SH-SY5Y (cell line): ENCODE results near the gene KBTBD7.

Source experiments
- GATA2 ChIP-seq: IDR thresholded peaks from 2 replicates; pipeline ENCODE4 v1.6.1; 2011; ENCODE audit warnings: mild to moderate bottlenecking, low read depth, low read length
- GATA3 ChIP-seq: IDR thresholded peaks from 2 replicates; pipeline ENCODE4 v1.6.1; 2011; ENCODE audit warnings: low read depth, mild to moderate bottlenecking, low read length, moderate library complexity

Gene KBTBD7

DNA sequence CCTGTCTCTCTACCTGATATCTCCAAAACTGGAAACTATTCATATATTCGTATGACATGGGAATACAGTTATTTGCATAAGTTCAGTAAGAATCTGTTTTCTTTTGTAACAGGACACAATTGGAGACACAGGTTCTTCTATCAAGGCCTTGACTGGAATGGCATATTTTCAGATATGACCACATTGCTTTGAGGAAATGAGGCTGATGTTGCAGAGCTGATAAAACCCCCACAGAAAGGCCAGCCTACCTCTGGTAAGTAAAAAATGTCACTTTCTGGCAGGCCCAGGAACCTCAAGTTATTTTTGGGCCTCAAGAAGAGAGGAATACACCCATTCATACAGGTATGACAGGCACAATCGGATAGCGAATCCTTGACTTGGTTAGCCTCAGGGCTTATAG, 32.2 kb downstream of the KBTBD7 start:
- TF ChIP-seq GATA2 (no peak), GATA3 (no peak)

DNA sequence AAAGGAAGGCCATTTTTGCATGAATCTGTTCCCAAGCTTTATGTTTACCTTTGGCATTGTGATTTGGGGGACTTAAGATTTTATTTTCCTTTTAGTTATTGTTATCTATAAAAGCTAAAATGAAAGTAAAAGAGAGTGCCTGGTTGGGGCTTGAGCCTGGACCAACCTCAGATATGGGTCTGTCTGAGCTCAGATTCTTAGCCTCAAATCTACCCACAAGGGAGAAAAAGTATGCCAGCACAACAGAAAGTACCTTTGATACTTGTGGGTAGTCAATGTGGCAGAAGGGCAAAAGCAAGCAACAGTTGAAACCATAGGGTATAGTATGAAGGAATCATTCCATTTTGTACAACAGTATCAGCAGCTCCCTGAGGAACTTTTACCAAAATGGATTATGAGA, 35.2 kb downstream of the KBTBD7 start:
- TF ChIP-seq GATA3: no peak

DNA sequence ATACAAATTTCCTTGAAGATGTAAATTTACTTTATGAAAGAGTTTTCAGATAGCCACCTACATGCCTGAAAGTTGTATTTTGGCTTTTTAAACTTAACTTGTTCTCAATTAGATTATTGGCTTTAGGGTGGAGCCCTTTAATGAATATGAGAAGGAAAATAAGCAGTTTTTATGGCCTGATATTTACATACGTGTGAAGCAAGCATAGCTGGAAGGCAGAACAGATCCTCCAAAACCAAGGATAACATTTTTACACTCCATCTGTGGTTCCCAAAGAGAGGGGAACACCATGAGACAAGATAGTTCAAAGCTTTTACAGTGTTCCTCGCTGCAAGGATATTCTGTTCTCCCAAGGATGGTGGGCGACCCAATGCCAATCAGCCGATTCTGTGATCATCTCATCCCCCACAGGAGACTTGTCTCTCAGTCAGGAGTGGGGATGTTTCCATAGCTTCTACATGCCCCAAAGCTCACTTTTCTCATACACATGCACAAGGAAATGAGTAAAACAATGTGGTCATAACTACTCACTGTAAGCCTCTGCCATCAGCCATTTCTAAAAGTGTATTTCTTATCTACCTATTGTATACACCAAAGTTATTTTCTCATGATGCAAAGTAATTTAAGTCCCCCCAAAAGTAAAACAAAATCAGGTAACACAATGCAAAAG, 37.2 kb downstream of the KBTBD7 start:
- TF ChIP-seq GATA3: no peak
- no peak for TF ChIP-seq GATA2

DNA sequence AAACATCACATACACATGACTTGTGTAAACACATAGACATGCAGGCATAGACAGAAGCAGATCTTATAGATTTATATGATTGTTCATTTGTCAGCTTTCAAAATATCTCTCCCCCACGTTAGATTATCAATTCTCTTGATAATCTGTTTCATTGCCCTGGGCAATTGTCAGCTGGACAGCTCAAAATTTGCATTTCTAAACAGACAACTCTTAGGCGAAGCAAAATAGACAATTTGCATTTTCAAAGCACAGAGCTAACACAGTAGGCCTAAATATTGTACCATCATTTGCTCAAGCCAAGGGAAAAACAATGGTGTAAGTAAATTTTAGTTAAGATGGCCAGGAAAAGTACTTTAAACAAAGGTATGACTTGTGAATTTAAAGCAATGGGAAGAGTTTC, 37.7 kb downstream of the KBTBD7 start:
- TF ChIP-seq GATA3 (no peak), GATA2 (no peak)

DNA sequence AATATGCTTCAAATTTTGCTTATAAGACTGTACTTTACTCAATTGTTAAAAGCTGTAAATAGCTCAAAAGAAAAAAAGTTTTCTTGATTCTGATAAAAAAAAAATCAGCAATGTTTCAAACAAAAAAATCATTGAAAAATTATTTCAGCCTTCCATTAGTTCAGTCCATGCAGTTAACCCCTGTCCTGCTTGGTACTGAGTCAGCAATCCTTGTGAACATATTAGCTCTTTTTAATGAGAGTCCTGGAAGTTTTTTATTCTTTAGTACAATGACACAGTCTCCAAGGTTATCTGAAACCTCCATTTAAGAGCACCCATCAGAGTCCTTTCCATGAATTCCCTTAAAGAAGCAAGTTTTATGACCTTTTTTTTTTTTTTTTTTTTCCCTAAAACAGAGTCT, 40.3 kb downstream of the KBTBD7 start:
- no peak for TF ChIP-seq GATA3
- no peak for TF ChIP-seq GATA2

DNA sequence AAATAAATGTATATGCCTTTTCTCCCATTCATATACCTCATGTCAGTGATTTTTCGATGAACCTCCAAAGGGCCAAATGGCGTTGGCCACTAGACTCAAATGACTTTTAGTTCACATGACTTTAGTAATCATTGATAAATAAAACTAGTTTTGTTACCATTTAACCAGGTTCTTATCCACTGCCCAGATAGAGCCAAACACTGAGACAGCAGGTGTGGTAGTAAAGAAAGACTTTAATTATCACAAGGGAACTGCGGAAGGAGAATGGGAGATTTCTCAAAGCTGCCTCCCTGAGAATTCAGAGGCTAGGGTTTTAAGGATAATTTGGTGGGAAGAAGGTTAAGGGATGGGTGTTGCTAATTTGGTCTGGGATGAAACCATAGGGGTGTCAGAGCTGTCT, 42.4 kb downstream of the KBTBD7 start:
- TF ChIP-seq GATA2 (no peak), GATA3 (no peak)

DNA sequence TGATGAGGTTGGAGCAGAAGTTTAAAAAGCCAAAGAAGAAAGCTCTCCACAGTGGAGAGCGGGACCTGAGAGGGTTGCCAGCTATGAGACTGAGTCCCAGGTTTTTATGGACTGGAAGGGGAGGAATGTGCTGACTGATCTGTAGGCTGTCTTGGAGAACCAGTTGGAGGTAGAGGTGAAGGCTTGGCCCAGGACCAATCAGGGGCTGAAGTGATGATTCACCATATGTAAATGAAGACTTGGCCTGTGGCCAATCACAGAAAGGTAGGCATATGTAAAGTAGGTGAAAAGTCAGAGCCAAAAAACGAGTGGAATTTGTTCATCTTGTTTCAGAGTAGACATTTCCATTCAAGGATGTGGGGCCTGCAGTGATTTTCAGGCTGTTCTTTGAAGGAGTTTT, 44.3 kb downstream of the KBTBD7 start:
- no peak for TF ChIP-seq GATA3

DNA sequence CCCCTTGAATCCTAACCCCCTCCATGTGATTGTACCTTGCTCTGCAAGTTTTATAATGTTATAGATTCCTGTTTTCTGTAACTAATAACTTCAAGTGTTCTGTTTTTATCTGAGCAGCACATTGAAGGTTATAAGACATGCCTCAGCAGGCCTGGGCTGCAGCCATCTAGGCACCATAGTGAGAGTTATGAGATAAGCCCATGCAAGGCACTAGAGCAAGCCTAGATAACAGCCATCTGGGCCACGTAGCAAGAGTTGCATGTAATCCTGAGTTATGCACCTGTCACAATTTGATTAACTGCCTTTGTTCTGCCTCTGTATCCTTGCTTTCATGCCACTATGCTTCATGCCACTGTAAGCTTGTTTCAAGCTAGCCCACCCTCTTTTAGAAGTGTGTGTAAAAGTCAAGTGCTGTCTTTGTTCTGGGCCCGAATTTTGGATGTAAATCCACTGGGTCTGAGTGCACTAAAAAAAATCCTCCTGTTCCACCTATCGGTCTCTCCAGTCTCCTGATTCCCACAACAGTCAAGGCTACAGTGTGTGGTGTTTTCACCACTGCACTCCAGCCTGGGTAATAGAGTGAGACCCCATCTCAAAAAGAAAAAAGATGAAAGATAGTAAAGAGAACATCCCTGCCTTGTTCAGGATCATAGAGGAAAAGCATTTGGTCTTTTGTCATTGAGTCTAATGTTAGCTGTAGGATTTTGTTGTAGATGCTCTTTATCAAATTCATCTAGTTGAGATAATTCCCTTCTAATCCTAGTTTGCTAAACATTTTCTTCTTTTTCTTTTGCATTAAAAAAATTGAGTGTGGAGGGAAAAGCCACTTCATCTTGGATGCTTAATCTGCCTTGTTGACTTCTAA, 45.7 kb downstream of the KBTBD7 start:
- TF ChIP-seq GATA3 (no peak), GATA2 (no peak)

DNA sequence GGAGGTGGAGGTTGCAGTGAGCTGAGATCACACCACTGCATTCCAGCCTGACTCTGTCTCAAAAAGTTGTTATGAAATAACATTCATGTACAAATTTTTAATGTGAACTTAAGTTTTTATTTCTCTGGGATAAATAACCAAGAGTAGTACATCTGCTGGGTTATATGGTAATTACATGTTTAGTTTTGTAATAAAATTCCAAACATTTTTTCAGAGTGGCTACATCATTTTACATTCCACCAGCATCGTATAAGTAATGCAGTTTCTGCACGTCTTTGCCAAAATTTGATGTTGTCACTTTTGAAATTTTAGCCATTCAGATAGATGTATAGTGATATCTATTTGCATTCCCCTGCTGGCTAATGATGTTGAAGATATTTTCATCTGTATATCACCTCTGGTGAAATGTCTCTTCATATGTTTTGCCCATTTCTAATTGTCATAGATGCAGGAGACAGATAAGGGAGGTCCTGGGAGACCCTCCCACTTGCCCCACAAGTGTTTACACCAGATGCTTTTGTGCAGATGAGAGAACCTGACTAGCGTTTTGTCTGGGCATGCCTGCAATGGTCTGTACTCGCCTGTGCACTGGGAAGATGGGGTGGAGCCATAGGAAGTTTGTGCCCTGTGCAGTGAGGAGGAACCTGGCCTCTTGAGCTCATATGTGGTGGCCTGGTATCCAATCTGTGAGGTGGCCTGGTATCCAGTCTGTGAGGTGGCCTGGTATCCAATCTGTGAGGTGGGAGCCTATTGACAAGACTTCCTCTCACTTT, 49.0 kb downstream of the KBTBD7 start:
- TF ChIP-seq GATA3: no peak
- TF ChIP-seq GATA2: no peak

DNA sequence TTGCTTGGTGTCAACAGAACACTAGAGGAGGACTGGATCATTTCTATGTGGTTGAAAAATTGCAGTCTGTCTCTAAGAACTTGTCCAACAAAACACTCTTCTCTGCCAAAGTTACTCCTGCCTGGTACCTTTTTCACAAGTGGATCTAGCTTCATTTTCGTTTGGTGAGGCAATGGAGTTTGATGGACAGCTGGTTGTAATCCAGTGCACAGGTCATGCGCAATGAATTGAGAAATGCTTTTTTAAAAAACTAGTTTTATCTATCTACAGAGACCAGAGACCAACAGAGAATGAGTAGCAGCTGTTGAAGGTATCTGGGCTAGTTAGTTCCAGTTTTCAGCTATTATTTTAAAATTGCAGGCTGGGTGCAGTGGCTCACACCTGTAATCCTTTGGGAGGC, 49.8 kb downstream of the KBTBD7 start:
- no peak for TF ChIP-seq GATA3
- TF ChIP-seq GATA2: no peak
